H9 (cell line): ENCODE measurements around the gene CTAGE15. TPM values are rescaled to one million over a fixed set of nuclear protein-coding genes. Genes with fewer than 3 reads are reported as not detected.
"Not testable (repeated sequence)": the region's sequence is repeated elsewhere in the genome, so short reads cannot be mapped to it uniquely, and the experiment has no call there.

Experiments used
- DNase-seq: peaks from one replicate; pipeline ENCODE4 v3.0.0-alpha.2; 2017
- H2AFZ ChIP-seq: one replicate; pipeline ENCODE4 v1.6.1; 2013; ENCODE audit warnings: mild to moderate bottlenecking, low read length, control low read depth, moderate library complexity
- H2AK5ac ChIP-seq: 2 replicates; pipeline ENCODE4 v1.6.1; 2013; ENCODE audit warnings: low read length, control low read depth, mixed read lengths; ENCODE audit not compliant: insufficient read length
- H2BK120ac ChIP-seq: one replicate; pipeline ENCODE4 v1.6.1; 2013; ENCODE audit warnings: low read depth, mild to moderate bottlenecking, low read length, control low read depth, inconsistent platforms; ENCODE audit not compliant: poor library complexity, severe bottlenecking
- H2BK12ac ChIP-seq: 2 replicates; pipeline ENCODE4 v1.6.1; 2013; ENCODE audit warnings: low read length, control low read depth, mixed read lengths, low read depth; ENCODE audit not compliant: insufficient read length
- H2BK15ac ChIP-seq: 2 replicates; pipeline ENCODE4 v1.6.1; 2013; ENCODE audit warnings: low read depth, low read length, control low read depth
- H2BK20ac ChIP-seq: one replicate; pipeline ENCODE4 v1.6.1; 2013; ENCODE audit warnings: low read depth, mild to moderate bottlenecking, low read length, control low read depth, inconsistent platforms; ENCODE audit not compliant: poor library complexity, severe bottlenecking
- H2BK5ac ChIP-seq: 2 replicates; pipeline ENCODE4 v1.6.1; 2013; ENCODE audit warnings: low read length, control low read depth, mixed read lengths; ENCODE audit not compliant: insufficient read length
- H3K14ac ChIP-seq: 2 replicates; pipeline ENCODE4 v1.6.1; 2013; ENCODE audit warnings: low read length, control low read depth; ENCODE audit not compliant: insufficient read depth
- H3K18ac ChIP-seq: 2 replicates; pipeline ENCODE4 v1.6.1; 2013; ENCODE audit warnings: low read depth, mild to moderate bottlenecking, mixed read lengths, low read length, control low read depth; ENCODE audit not compliant: insufficient read length
- H3K23ac ChIP-seq: 2 replicates; pipeline ENCODE4 v1.6.1; 2013; ENCODE audit warnings: low read length, control low read depth, mixed read lengths, low read depth; ENCODE audit not compliant: insufficient read length
- H3K23me2 ChIP-seq: 2 replicates; pipeline ENCODE4 v1.6.1; 2013; ENCODE audit warnings: low read depth, mild to moderate bottlenecking, mixed read lengths, low read length, control low read depth; ENCODE audit not compliant: insufficient read length, poor library complexity, severe bottlenecking
- H3K27ac ChIP-seq: 2 replicates; pipeline ENCODE4 v1.5.1; 2013; ENCODE audit warnings: low read length, control low read depth, mixed read lengths, low read depth; ENCODE audit not compliant: insufficient read length
- H3K27me3 ChIP-seq: 2 replicates; pipeline ENCODE4 v1.6.1; 2013; ENCODE audit warnings: low read length, control low read depth, inconsistent platforms; ENCODE audit not compliant: insufficient read depth
- H3K4ac ChIP-seq: 2 replicates; pipeline ENCODE4 v1.6.1; 2013; ENCODE audit warnings: low read depth, mild to moderate bottlenecking, control low read depth, inconsistent platforms, low read length, moderate library complexity
- H3K4me1 ChIP-seq: 2 replicates; pipeline ENCODE4 v1.6.1; 2013; ENCODE audit warnings: low read length, control low read depth, inconsistent platforms; ENCODE audit not compliant: insufficient read depth
- H3K4me2 ChIP-seq: 2 replicates; pipeline ENCODE4 v1.6.1; 2013; ENCODE audit warnings: low read length, control low read depth, mixed read lengths; ENCODE audit not compliant: insufficient read length, insufficient read depth
- H3K56ac ChIP-seq: 2 replicates; pipeline ENCODE4 v1.6.1; 2013; ENCODE audit warnings: low read depth, mild to moderate bottlenecking, mixed read lengths, low read length, control low read depth; ENCODE audit not compliant: insufficient read length
- H3K79me1 ChIP-seq: 2 replicates; pipeline ENCODE4 v1.6.1; 2013; ENCODE audit warnings: low read depth, mild to moderate bottlenecking, moderate library complexity, low read length, control low read depth, inconsistent platforms; ENCODE audit not compliant: insufficient read depth, poor library complexity, severe bottlenecking
- H3K79me2 ChIP-seq: 2 replicates; pipeline ENCODE4 v1.6.1; 2013; ENCODE audit warnings: low read length, control low read depth, inconsistent platforms; ENCODE audit not compliant: insufficient read depth
- H3K9ac ChIP-seq: 2 replicates; pipeline ENCODE4 v1.6.1; 2013; ENCODE audit warnings: low read length, control low read depth, mixed read lengths; ENCODE audit not compliant: insufficient read length; ENCODE audit errors: extremely low read depth
- H3K9me3 ChIP-seq: one replicate; pipeline ENCODE4 v1.6.1; 2013; ENCODE audit warnings: low read depth, low read length, inconsistent platforms; ENCODE audit not compliant: control insufficient read depth
- H3T11ph ChIP-seq: one replicate; pipeline ENCODE4 v1.6.1; 2013; ENCODE audit warnings: mild to moderate bottlenecking, low read length, control low read depth, inconsistent platforms
- H4K20me1 ChIP-seq: one replicate; pipeline ENCODE4 v1.6.1; 2013; ENCODE audit not compliant: control insufficient read depth, insufficient read length, insufficient read depth
- H4K5ac ChIP-seq: 2 replicates; pipeline ENCODE4 v1.6.1; 2013; ENCODE audit warnings: low read depth, mild to moderate bottlenecking, mixed read lengths, low read length, control low read depth; ENCODE audit not compliant: insufficient read length
- H4K8ac ChIP-seq: replicated peaks from 2 replicates; pipeline ENCODE4 v1.6.1; 2013; ENCODE audit warnings: low read length, control low read depth, mixed read lengths, low read depth; ENCODE audit not compliant: insufficient read length
- H4K91ac ChIP-seq: 2 replicates; pipeline ENCODE4 v1.6.1; 2013; ENCODE audit warnings: low read depth, mild to moderate bottlenecking, moderate library complexity, mixed read lengths, low read length, control low read depth; ENCODE audit not compliant: insufficient read length
- H3K27ac Mint-ChIP-seq, 3 experiments: 2 replicates in 2 of 3; 3 replicates in 1 of 3; pipeline ENCODE4 v1.8.0; 2020 to 2021; ENCODE audit warnings: mixed read lengths in 3 of 3, mild to moderate bottlenecking in 1 of 3, moderate library complexity in 1 of 3
- H3K27me3 Mint-ChIP-seq: 2 replicates; pipeline ENCODE4 v1.8.0; 2021; ENCODE audit warnings: low read depth, mild to moderate bottlenecking, moderate library complexity, mixed read lengths
- H3K36me3 Mint-ChIP-seq, 3 experiments: 2 replicates in 2 of 3; 3 replicates in 1 of 3; pipeline ENCODE4 v1.8.0; 2020 to 2021; ENCODE audit warnings: low read depth in 3 of 3, mixed read lengths in 3 of 3; ENCODE audit not compliant: insufficient read depth in 1 of 3
- H3K4me1 Mint-ChIP-seq, 2 experiments: 2 replicates each; pipeline ENCODE4 v1.8.0; 2020; ENCODE audit warnings: mixed read lengths in 2 of 2
- H3K4me3 Mint-ChIP-seq, 2 experiments: 2 replicates in 1 of 2; 3 replicates in 1 of 2; pipeline ENCODE4 v1.8.0; 2020 to 2021; ENCODE audit warnings: mild to moderate bottlenecking in 2 of 2, mixed read lengths in 2 of 2, moderate library complexity in 1 of 2
- H3K9me3 Mint-ChIP-seq, 2 experiments: 2 replicates in 1 of 2; 3 replicates in 1 of 2; pipeline ENCODE4 v1.8.0; 2020; ENCODE audit warnings: mild to moderate bottlenecking in 2 of 2, mixed read lengths in 2 of 2, moderate library complexity in 1 of 2
- WGBS: extraction: QIAGEN DNeasy Blood & Tissue Kit; methylation state at CpG from one replicate; pipeline ENCODE4 v1.1.7; 2013; ENCODE audit warnings: missing lambda C conversion rate, low lambda C conversion rate, mixed read lengths; ENCODE audit not compliant: insufficient read length; ENCODE audit errors: extremely low coverage; 5-methylcytosine and 5-hydroxymethylcytosine counted together
- long read RNA-seq: library from polyadenylated mRNA; unstranded; transcript quantifications from one replicate; pipeline ENCODE4 v2.0.0, GENCODE V29; 2020
- total RNA-seq: library from RNA; stranded (reverse); gene quantifications from 2 replicates; pipeline ENCODE4 v1.2.1, GENCODE V29; 2021

Gene CTAGE15
- total RNA-seq, result 1.7 and 1.8 TPM in 2 replicates
- long read RNA-seq, result 0 reads

- not testable (repeated sequence) for H3K4me1 ChIP-seq, H3K27ac ChIP-seq, H4K20me1 ChIP-seq, H3K4me2 ChIP-seq, H3K4ac ChIP-seq, H4K91ac ChIP-seq, H2BK20ac ChIP-seq, H3K23ac ChIP-seq, H3K56ac ChIP-seq, H3K4me1 Mint-ChIP-seq, H2BK120ac ChIP-seq, H2AK5ac ChIP-seq, H3K79me2 ChIP-seq, H4K5ac ChIP-seq, H3K79me1 ChIP-seq, H3K9me3 Mint-ChIP-seq, H3K14ac ChIP-seq, H3K9ac ChIP-seq, H2AFZ ChIP-seq, H3K27ac Mint-ChIP-seq, H3K4me3 Mint-ChIP-seq, H2BK5ac ChIP-seq, DNase-seq, H4K8ac ChIP-seq, H3K27me3 Mint-ChIP-seq, H3K23me2 ChIP-seq, H2BK15ac ChIP-seq, H3K18ac ChIP-seq, H3K36me3 Mint-ChIP-seq, H3T11ph ChIP-seq, H2BK12ac ChIP-seq, H3K9me3 ChIP-seq, H3K27me3 ChIP-seq
- WGBS, result no CpG with 5 or more reads among the region's 20 CpGs
Measured at GRCh38 chr7:143571501-143571900, at the start of gene CTAGE15. Gene CTAGE15 (plus strand): TSS chr7:143571801. CDS start chr7:143571818, 17 bp downstream.

- H2BK20ac ChIP-seq, H4K91ac ChIP-seq, H3K79me2 ChIP-seq, H3T11ph ChIP-seq, H2BK5ac ChIP-seq, H3K9ac ChIP-seq, H3K9me3 Mint-ChIP-seq, H4K20me1 ChIP-seq, H3K27ac Mint-ChIP-seq, H2BK12ac ChIP-seq, H2BK15ac ChIP-seq, H3K9me3 ChIP-seq, H3K79me1 ChIP-seq, H3K23me2 ChIP-seq, DNase-seq, H3K4me3 Mint-ChIP-seq, H4K5ac ChIP-seq, H3K23ac ChIP-seq, H2AK5ac ChIP-seq, H3K27ac ChIP-seq, H3K4me2 ChIP-seq, H3K4ac ChIP-seq, H2AFZ ChIP-seq, H4K8ac ChIP-seq, H2BK120ac ChIP-seq, H3K18ac ChIP-seq, H3K4me1 ChIP-seq, H3K14ac ChIP-seq, H3K56ac ChIP-seq, H3K27me3 ChIP-seq, H3K36me3 Mint-ChIP-seq: not testable (repeated sequence)
- Mint-ChIP-seq H3K27me3 (peaks cover 18% of the 10 kb centered on the region), H3K4me1 (peaks cover 18 to 20% of the 10 kb centered on the region in 2 experiments)
- no CpG with 5 or more reads among the region's 9 CpGs for WGBS
Measured at GRCh38 chr7:143522309-143522916, 49.2 kb upstream of the CTAGE15 start.
